Measurements from ENCODE around the gene HELT.
"Not testable (repeated sequence)": the region's sequence is repeated elsewhere in the genome, so short reads cannot be mapped to it uniquely, and the experiment has no call there.

- TF ChIP-seq CTCF (IDR thresholded peaks at IDR 0.05; ENCODE audit: low read depth, low read length, missing input control); SP1 (IDR thresholded peaks at IDR 0.05); REST (IDR thresholded peaks at IDR 0.05); RAD21 (IDR thresholded peaks at IDR 0.05): not testable (repeated sequence)
Measured at GRCh38 chr4:185050286-185050685, 32.0 kb downstream of the HELT start.
